Measurements from ENCODE around the gene PTPN3.
"Not testable (repeated sequence)": the region's sequence is repeated elsewhere in the genome, so short reads cannot be mapped to it uniquely, and the experiment has no call there.

PTPN3 gene

GRCh38 chr9:109349421-109349846, 148.7 kb downstream of the PTPN3 start:
- no peaks in the 10 kb centered on the region for H3K36me3 ChIP-seq
- intact Hi-C loops (cut with DNase I; ENCODE audit: low total_unique reads): no loop called here
- H3K4me3 ChIP-seq: no peak overlapping the region
- no peak for TF ChIP-seq CTCF (IDR thresholded peaks at IDR 0.05)
- no peaks in the 10 kb centered on the region for H3K9me3 ChIP-seq
- no peaks in the 10 kb centered on the region for H3K4me1 ChIP-seq
- H3K27ac ChIP-seq: no peak overlapping the region
- DNase-seq: no peak
- H3K27me3 ChIP-seq: peaks cover 0 to 10% of the 10 kb centered on the region in 2 donors

DNA sequence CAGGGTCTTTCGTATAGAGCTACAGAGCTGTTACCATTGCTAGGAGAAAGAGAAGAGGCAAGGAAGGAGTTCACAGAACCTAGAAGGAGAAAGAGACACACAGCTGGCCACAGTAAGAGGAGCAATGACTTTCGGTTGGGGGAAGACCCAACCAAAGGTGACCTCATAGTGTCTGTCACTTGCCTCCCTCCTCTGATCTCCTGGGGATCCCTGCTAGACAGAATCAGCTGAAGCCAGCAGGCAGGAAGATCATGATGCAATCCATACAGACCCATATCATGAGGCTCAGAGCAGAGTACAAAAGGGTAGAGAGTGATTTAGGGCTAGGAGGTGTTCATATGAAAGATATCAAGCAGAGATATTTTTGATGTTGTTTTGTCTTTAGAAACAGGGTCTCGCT, 151.2 kb downstream of the PTPN3 start:
- Histone ChIP-seq H3K36me3 (no peaks in the 10 kb centered on the region), H3K9me3 (no peaks in the 10 kb centered on the region), H3K27me3 (peaks cover 0 to 7% of the 10 kb centered on the region in 2 donors), H3K4me3 (no peak overlapping the region), H3K4me1 (no peaks in the 10 kb centered on the region), H3K27ac (no peak overlapping the region)
- intact Hi-C loops (cut with DNase I; ENCODE audit: low total_unique reads): no loop called here
- no peak for TF ChIP-seq CTCF (IDR thresholded peaks at IDR 0.05)
- DNase-seq: no peak

GRCh38 chr9:109344866-109345265, 153.2 kb downstream of the PTPN3 start:
- H3K36me3 ChIP-seq: no peaks in the 10 kb centered on the region
- no peaks in the 10 kb centered on the region for H3K4me1 ChIP-seq
- no peak overlapping the region for H3K4me3 ChIP-seq
- H3K27ac ChIP-seq: no peak overlapping the region
- intact Hi-C loops (cut with DNase I; ENCODE audit: low total_unique reads): no loop called here
- no peak for DNase-seq
- no peaks in the 10 kb centered on the region for H3K9me3 ChIP-seq
- peaks cover 0 to 3% of the 10 kb centered on the region in 2 donors for H3K27me3 ChIP-seq
- TF ChIP-seq CTCF (IDR thresholded peaks at IDR 0.05): no peak

DNA sequence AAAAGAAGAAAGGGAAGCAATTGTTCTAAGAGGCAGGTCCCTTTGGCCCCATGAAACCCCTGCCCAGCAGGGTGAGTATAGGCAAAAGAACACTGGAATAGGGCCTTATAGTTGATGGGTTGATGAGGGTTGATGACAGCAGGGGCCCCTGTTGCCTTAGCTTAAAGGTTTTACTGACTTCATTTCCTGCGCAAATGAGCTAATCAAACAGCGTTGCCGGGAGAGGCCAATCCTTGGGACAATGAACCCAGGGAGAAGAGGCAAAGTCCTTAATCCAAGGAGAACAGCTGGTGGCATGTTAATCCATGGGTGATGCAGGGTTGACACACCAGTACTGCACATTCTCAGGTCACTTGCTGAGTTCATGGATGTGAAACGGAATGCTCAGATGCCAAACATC, 155.2 kb downstream of the PTPN3 start:
- Histone ChIP-seq H3K27me3 (peaks cover 0 to 3% of the 10 kb centered on the region in 2 donors), H3K4me3 (no peak overlapping the region), H3K36me3 (no peaks in the 10 kb centered on the region), H3K27ac (no peak overlapping the region), H3K4me1 (no peaks in the 10 kb centered on the region), H3K9me3 (no peaks in the 10 kb centered on the region)
- intact Hi-C loops (cut with DNase I; ENCODE audit: low total_unique reads): no loop called here
- TF ChIP-seq CTCF (IDR thresholded peaks at IDR 0.05): no peak
- peak in 1 of 2 donors; percentile 20 for DNase-seq

DNA sequence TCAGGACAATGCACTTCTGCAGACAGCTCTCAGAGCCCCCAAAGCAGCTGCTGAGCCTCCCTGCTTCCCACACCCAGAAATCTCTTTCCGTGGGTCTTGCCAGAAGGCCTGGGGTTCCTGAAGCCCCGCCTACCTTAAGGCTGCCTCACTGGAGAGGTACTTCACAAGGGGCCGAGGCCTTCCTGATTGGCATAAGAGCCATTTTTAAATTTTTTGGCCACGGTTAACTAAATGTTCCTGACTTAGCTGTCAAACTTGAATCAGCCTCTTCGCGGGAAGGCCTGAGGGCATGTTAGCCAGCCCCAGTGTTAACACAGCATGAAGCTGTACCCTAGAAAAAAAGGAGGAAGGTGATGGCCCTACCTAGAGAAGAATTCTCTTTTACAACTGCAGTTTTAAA, 156.5 kb downstream of the PTPN3 start:
- DNase-seq: peak in 1 of 2 donors; percentile 37
- intact Hi-C loops (cut with DNase I; ENCODE audit: low total_unique reads): no loop called here
- no peak for TF ChIP-seq CTCF (IDR thresholded peaks at IDR 0.05)
- Histone ChIP-seq H3K36me3 (no peaks in the 10 kb centered on the region), H3K27me3 (peaks cover 0 to 3% of the 10 kb centered on the region in 2 donors), H3K9me3 (no peaks in the 10 kb centered on the region), H3K4me1 (no peaks in the 10 kb centered on the region), H3K27ac (no peak overlapping the region), H3K4me3 (no peak overlapping the region)

- not testable (repeated sequence) for H3K36me3 ChIP-seq, H3K27me3 ChIP-seq
Measured at GRCh38 chr9:109340979-109341378, 157.1 kb downstream of the PTPN3 start.

More at GRCh38 chr9:109340979-109341378, 157.1 kb downstream of the PTPN3 start:
- DNase-seq: peak in 1 of 2 donors; percentile 28
- H3K4me3 ChIP-seq; H3K9me3 ChIP-seq; H3K27ac ChIP-seq; H3K4me1 ChIP-seq; intact Hi-C loops (cut with DNase I; ENCODE audit: low total_unique reads): not testable (repeated sequence)
